Suprapubic skin (tissue), 4 donors: ENCODE results near the gene HLCS. TPM values are rescaled to one million over a fixed set of nuclear protein-coding genes. Genes with fewer than 3 reads are reported as not detected.

Source experiments
- DNase-seq, 2 donors: peaks; one replicate each; pipeline ENCODE4 v3.0.0-alpha.2; 2019; ENCODE audit warnings: low spot score in 2 of 2
- H3K27ac ChIP-seq: fragments of 200-600 bp; sonication (generic); one replicate; pipeline ENCODE4 v1.5.1; 2019
- H3K27me3 ChIP-seq: fragments of 200-600 bp; sonication (generic); one replicate; pipeline ENCODE4 v1.5.1; 2019
- H3K36me3 ChIP-seq: fragments of 200-600 bp; sonication (generic); one replicate; pipeline ENCODE4 v1.5.1; 2019
- H3K4me1 ChIP-seq: fragments of 200-600 bp; sonication (generic); one replicate; pipeline ENCODE4 v1.5.1; 2019
- H3K4me3 ChIP-seq: fragments of 200-600 bp; sonication (generic); one replicate; pipeline ENCODE4 v1.5.1; 2019; ENCODE audit warnings: mild to moderate bottlenecking
- H3K9me3 ChIP-seq: fragments of 200-600 bp; sonication (generic); one replicate; pipeline ENCODE4 v1.5.1; 2019
- EP300 ChIP-seq: sonication (generic); formaldehyde crosslinking; IDR thresholded peaks from one replicate; pipeline ENCODE4 v1.6.1; 2017; ENCODE audit warnings: antibody characterized with exemption
- POLR2A ChIP-seq, 2 donors: fragments of 450-650 bp; IDR thresholded peaks; one replicate each; pipeline ENCODE4 v1.6.1; 2017; ENCODE audit warnings: antibody characterized with exemption in 2 of 2, mild to moderate bottlenecking in 2 of 2, moderate library complexity in 2 of 2
- POLR2AphosphoS5 ChIP-seq, 3 donors: sonication (generic); formaldehyde crosslinking; IDR thresholded peaks; one replicate each; pipeline ENCODE4 v1.6.1; 2017; ENCODE audit warnings: antibody characterized with exemption in 3 of 3
- WGBS: methylation state at CpG from one replicate; pipeline ENCODE4 v1.1.5; 2018; 5-methylcytosine and 5-hydroxymethylcytosine counted together
- total RNA-seq, 4 donors: library from RNA; depleted of rRNA; stranded (reverse); fragments of >200 nt; gene quantifications; one replicate each; pipeline ENCODE4 v1.1.0, GENCODE V29; 2016
- TF ChIP-seq, protein P1 (sequence below), 2 donors: fragments of 200-600 bp in 1 of 2; fragments of 450-650 bp in 1 of 2; sonication (generic) in 1 of 2; IDR thresholded peaks; one replicate each; pipeline ENCODE4 v1.5.1; 2016 to 2019; ENCODE audit warnings: antibody characterized with exemption in 2 of 2, mild to moderate bottlenecking in 1 of 2, moderate library complexity in 1 of 2

The HLCS gene
- total RNA-seq, 4 donors from 2014 or later: 8.4 to 16.1 (median 11.5) TPM

GRCh38 chr21:36861595-36862323, 104.7 kb downstream of the HLCS start:
- no peaks in the 10 kb centered on the region for H3K4me1 ChIP-seq
- no peaks in the 10 kb centered on the region for H3K27me3 ChIP-seq
- TF ChIP-seq POLR2A (IDR thresholded peaks at IDR 0.05) (no peak), EP300 (no peak), POLR2AphosphoS5 (IDR thresholded peaks at IDR 0.05) (no peak)
- TF ChIP-seq, protein P1, sequence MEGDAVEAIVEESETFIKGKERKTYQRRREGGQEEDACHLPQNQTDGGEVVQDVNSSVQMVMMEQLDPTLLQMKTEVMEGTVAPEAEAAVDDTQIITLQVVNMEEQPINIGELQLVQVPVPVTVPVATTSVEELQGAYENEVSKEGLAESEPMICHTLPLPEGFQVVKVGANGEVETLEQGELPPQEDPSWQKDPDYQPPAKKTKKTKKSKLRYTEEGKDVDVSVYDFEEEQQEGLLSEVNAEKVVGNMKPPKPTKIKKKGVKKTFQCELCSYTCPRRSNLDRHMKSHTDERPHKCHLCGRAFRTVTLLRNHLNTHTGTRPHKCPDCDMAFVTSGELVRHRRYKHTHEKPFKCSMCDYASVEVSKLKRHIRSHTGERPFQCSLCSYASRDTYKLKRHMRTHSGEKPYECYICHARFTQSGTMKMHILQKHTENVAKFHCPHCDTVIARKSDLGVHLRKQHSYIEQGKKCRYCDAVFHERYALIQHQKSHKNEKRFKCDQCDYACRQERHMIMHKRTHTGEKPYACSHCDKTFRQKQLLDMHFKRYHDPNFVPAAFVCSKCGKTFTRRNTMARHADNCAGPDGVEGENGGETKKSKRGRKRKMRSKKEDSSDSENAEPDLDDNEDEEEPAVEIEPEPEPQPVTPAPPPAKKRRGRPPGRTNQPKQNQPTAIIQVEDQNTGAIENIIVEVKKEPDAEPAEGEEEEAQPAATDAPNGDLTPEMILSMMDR (IDR thresholded peaks at IDR 0.05): no peak
- no peak for DNase-seq
- no peak overlapping the region for H3K27ac ChIP-seq
- no peaks in the 10 kb centered on the region for H3K36me3 ChIP-seq
- 86% methylated on average over 4 of the region's 4 CpGs for WGBS
- H3K4me3 ChIP-seq: no peak overlapping the region
- H3K9me3 ChIP-seq: no peaks in the 10 kb centered on the region

DNA sequence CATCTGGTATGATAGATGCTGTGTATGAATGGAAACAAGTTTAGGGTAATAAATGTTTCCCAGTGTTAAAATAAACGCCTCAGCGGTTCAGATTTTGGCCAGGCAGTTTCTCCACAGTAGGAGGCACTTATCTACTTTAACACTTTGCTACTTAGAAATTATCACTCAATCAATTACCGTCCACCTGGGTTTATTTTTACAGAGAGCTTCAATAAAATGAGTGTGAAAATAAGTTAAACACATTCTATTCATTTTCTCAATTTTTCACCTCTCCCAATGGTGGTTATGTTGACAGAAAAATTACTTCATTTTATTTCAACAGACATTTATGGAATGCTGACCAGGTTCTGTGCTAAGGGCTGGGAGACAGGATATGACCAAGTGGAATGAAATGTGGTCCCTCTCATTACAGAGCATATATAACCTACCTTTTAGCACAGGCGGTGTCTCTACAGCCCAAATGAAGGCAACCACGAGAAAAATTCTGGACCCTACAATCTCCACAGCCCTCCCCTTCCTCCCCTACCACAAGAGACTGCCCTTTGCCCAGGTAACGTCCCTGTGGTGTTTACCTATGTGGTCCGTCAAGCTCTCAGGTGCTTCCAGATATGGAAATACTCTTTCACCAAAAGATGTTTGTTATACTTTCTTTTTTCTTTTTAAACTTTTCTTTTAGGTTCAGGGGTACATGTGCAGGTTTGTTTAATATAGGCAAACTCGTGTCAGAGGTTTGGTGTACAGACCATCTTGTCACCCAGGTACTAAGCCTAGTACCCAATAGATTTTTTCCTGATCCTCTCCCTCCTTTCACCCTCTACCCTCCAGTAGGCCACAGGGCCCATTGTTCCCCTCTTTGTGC, 105.5 kb downstream of the HLCS start:
- TF ChIP-seq POLR2AphosphoS5 (IDR thresholded peaks at IDR 0.05) (no peak), POLR2A (IDR thresholded peaks at IDR 0.05) (no peak), EP300 (no peak)
- TF ChIP-seq, protein P1 (IDR thresholded peaks at IDR 0.05): no peak
- H3K27ac ChIP-seq: no peak overlapping the region

DNA sequence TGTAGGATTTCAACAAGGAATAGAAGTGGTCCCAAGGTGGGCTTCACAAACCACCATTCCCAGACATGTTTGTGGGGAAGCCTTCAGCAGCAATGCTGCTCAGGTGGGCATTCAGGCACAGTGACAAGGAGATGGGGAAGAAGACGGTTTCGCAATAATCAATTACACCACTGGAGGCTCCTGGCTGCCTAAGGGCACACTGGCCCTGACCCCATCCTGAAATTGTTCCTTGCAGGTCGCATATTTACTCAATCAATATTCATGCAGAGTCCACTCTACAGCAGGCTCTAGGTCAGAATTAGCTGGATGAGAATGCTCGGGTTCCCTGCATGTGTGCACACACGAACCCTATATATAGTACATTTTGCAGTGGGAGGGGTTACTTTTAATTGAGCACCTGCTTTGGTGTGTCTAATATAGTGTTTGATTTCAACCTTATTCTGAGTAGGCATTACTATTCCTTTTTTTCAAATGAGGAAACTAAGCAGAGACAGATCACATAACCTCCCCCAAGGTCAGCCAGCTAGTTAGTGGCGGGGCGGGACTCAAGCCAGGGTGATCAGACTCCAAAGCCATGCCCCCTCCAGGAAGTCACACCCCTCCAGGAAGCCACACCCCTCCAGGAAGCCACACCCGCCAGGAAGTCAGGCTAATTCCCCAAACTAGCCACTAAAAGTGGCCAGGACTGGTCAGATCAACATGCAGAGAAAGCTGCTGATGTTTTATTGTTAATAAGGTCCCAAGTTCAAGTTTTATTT, 106.5 kb downstream of the HLCS start:
- 80% methylated on average over 8 of the region's 8 CpGs for WGBS
- H3K27me3 ChIP-seq: no peaks in the 10 kb centered on the region
- TF ChIP-seq POLR2A (IDR thresholded peaks at IDR 0.05): no peak
- no peak overlapping the region for H3K4me3 ChIP-seq
- H3K4me1 ChIP-seq: no peaks in the 10 kb centered on the region
- no peak overlapping the region for H3K27ac ChIP-seq
- peak in 1 of 2 donors; percentile 83 for DNase-seq
- no peaks in the 10 kb centered on the region for H3K9me3 ChIP-seq
- no peaks in the 10 kb centered on the region for H3K36me3 ChIP-seq

More for the DNA sequence above, 105.5 kb downstream of the HLCS start:
- Histone ChIP-seq H3K36me3 (no peaks in the 10 kb centered on the region), H3K4me1 (no peaks in the 10 kb centered on the region), H3K4me3 (no peak overlapping the region), H3K27me3 (no peaks in the 10 kb centered on the region), H3K9me3 (no peaks in the 10 kb centered on the region)
- DNase-seq: no peak
- WGBS: 86% methylated on average over 8 of the region's 8 CpGs

DNA sequence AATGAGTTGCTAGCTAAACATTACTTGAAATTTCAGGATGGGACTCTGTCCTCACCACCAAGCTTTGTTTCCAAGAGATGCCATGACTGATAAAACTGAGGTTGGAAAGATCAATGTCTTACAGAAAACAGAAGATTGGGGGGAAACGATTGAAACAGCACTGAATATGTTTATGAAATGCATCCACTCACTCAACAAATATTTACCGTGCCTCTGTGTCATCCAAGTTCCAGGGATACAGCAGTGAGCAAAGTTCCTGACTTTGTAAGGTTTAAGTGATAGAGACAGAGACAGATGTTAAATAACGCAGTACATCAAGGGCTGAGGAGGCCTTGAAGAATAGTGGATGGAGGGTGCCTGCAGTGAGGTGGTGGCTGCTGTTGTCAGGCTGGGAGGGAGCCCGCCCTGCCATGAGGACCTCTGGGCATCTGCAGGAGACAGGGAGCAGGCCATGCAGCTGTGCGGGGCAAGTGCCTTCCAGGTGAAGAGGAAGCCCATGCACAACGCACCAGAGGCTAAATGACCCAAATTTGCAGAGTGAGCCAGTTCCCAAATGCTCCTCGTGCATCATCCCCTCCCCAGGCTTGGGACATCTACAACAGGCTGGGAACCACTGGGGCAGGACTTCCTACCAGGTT, 108.0 kb downstream of the HLCS start:
- 88% methylated on average over 7 of the region's 7 CpGs for WGBS
- no peak for DNase-seq

DNA sequence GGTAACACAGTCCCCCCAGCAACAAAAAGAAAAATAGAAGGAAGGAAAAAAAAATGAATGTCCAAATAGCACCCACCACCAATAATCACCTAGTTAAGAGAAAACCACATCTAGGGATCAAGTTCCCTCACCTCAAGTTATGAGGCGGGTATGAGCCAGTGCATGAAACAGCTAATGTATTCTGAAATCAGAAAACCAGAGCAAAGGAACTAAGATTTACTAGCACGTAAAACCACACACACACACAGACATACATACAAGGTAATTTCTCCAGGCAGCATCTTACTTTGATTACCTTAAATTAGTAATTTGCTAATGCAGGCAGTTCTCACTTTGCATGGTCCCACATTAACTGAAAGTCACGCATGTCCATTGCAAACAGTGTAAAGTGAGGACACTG, 109.8 kb downstream of the HLCS start:
- Histone ChIP-seq H3K27ac (no peak overlapping the region), H3K4me3 (no peak overlapping the region), H3K36me3 (no peaks in the 10 kb centered on the region), H3K4me1 (no peaks in the 10 kb centered on the region), H3K9me3 (no peaks in the 10 kb centered on the region), H3K27me3 (no peaks in the 10 kb centered on the region)
- TF ChIP-seq, protein P1 (IDR thresholded peaks at IDR 0.05): no peak
- TF ChIP-seq POLR2A (IDR thresholded peaks at IDR 0.05) (no peak), POLR2AphosphoS5 (IDR thresholded peaks at IDR 0.05) (no peak), EP300 (no peak)
- DNase-seq: no peak
- WGBS: 99% methylated on average over 3 of the region's 3 CpGs

More for the DNA sequence above, 108.0 kb downstream of the HLCS start:
- no peaks in the 10 kb centered on the region for H3K9me3 ChIP-seq
- H3K4me1 ChIP-seq: no peaks in the 10 kb centered on the region
- no peak overlapping the region for H3K4me3 ChIP-seq
- H3K27ac ChIP-seq: no peak overlapping the region
- no peaks in the 10 kb centered on the region for H3K36me3 ChIP-seq
- H3K27me3 ChIP-seq: no peaks in the 10 kb centered on the region
- no peak for TF ChIP-seq POLR2A (IDR thresholded peaks at IDR 0.05)
- TF ChIP-seq POLR2AphosphoS5 (IDR thresholded peaks at IDR 0.05): no peak
- TF ChIP-seq, protein P1 (IDR thresholded peaks at IDR 0.05): no peak
- no peak for TF ChIP-seq EP300
